Activated B cell treated with CpG ODN at 0.5 μM for 24 hours (primary cell): ENCODE measurements around the gene SOST. TPM values are rescaled to one million over a fixed set of nuclear protein-coding genes. Genes with fewer than 3 reads are reported as not detected.

ENCODE experiments used
- ATAC-seq: fragments of 200-7000 bp; cut with Tn5 transposase; one replicate; pipeline ENCODE4 v1.10.0; 2021; ENCODE audit warnings: low read depth, mild to moderate bottlenecking, moderate library complexity
- CTCF ChIA-PET: fragments of 350-600 bp; sonication (Branson Sonifier 250); formaldehyde crosslinking; loops from one replicate; lab custom pipeline; 2021; ENCODE audit warnings: antibody characterized with exemption; lab: Charles Lee
- POLR2A ChIA-PET: fragments of 350-600 bp; sonication (Branson Sonifier 250); formaldehyde crosslinking; loops from one replicate; lab custom pipeline; 2021; ENCODE audit warnings: antibody characterized with exemption; lab: Charles Lee
- DNase-seq: peaks from one replicate; pipeline ENCODE4 v3.0.0; 2022
- H3K27ac Mint-ChIP-seq: one replicate; pipeline ENCODE4 v1.8.0; 2020; ENCODE audit warnings: mixed read lengths
- H3K27me3 Mint-ChIP-seq: one replicate; pipeline ENCODE4 v1.8.0; 2021; ENCODE audit warnings: mixed read lengths
- H3K36me3 Mint-ChIP-seq: one replicate; pipeline ENCODE4 v1.8.0; 2021; ENCODE audit warnings: low read depth, mixed read lengths
- H3K4me1 Mint-ChIP-seq: one replicate; pipeline ENCODE4 v1.8.0; 2021; ENCODE audit warnings: mixed read lengths
- H3K4me3 Mint-ChIP-seq: one replicate; pipeline ENCODE4 v1.8.0; 2020; ENCODE audit warnings: mild to moderate bottlenecking, mixed read lengths
- H3K9me3 Mint-ChIP-seq: one replicate; pipeline ENCODE4 v1.8.0; 2020; ENCODE audit warnings: mixed read lengths
- CTCF ChIP-seq: fragments of 200-600 bp; IDR thresholded peaks from one replicate; pipeline ENCODE4 v1.8.0; 2022; ENCODE audit warnings: antibody characterized with exemption, mild to moderate bottlenecking
- intact Hi-C: fragments of 100-400 bp; cut with micrococcal nuclease; formaldehyde crosslinking; loops from one replicate; pipeline ENCODE4 v1.15.1; 2024
- total RNA-seq: library from RNA; stranded (reverse); gene quantifications from 2 replicates; pipeline ENCODE4 v1.2.3, GENCODE V29; 2022

The SOST gene
- total RNA-seq, 1 donor from 2014 or later = not detected

DNA sequence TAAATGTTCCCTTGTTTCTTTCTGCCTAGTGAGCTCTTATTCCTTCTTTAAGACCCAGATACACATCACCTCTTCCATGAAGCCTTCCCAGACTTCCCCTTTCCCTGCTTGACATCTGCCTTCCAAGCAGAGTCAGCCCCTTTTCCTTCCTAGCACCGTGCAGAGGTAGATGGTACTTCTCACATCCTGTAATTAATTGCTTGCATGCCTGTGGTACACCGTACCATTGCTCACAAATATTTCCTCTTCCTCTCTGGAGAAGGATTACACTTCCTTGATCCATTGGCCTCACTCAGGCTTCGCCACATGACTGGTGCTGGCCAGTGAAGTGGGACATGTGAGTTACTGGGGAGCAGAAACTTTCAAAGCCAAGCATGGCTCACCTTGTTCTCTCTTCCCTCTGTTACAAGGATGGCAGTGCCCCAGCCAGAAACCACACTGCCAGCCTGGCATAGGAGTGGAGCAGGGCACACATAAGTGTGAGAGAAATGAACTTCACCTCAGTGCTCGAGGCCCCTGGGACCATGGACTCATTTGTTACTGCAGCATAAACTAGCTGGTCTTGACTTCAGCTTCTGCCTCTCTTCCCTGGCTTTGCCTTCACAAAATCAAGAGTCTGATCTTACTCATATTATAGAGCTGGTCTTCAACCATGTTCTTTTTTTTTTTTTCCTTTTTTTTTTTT lies 44.0 kb downstream of the SOST start:
- Mint-ChIP-seq H3K9me3 (no peaks in the 10 kb centered on the region), H3K36me3 (no peaks in the 10 kb centered on the region), H3K27ac (no peak overlapping the region), H3K4me3 (peak overlapping the region; percentile 25), H3K4me1 (peaks cover 16% of the 10 kb centered on the region), H3K27me3 (peaks cover 46% of the 10 kb centered on the region)
- DNase-seq (no peak), ATAC-seq (no peak)
- CTCF ChIA-PET = no interaction called here
- no peak for TF ChIP-seq CTCF
- intact Hi-C loops = no loop called here
- POLR2A ChIA-PET = no interaction called here

DNA sequence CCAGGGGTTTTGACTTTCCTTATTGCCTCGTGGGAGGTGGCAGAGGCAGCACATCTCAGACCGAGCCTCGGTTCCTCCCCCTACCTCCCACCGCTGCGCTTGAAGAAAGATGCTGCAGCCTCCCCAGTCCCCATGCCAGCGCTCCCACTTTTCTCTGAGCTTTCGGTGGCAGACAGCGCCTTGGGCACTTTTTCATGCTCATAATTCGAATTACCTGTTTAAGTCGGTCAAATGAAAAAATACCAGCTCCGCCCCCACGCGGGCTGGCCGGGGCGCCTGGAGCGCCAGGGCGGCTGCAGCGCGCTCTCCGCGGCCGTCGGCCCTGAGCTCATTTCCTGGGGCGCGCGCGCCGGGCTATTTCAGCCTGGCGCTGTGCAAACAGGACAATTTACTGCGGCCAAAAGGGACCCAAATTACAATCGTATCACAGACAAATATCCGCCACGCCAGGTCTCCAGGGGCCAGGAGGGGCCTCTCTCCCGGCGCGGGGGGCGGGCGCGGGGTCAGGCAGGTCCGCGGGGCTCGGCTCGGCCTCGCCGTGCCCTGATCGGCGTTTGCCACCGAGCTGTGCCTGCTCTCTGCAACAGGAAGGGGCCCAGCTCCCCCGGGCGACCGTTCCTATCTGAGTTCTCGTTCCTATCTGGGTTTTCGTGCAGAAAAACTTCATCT lies 45.0 kb downstream of the SOST start:
- ChIA-PET POLR2A (no interaction called here), CTCF (interaction anchor here (0.6 to 0.9 kb wide), 2 partner anchors 19 to 20 kb away, joined by 3 to 4 read pairs; no protein-coding TSS in a partner anchor)
- intact Hi-C loops = no loop called here
- peak overlapping the region; percentile 59 for H3K4me3 Mint-ChIP-seq
- H3K27me3 Mint-ChIP-seq = peaks cover 46% of the 10 kb centered on the region
- H3K9me3 Mint-ChIP-seq = no peaks in the 10 kb centered on the region
- DNase-seq (no peak), ATAC-seq (peak; percentile 31)
- H3K27ac Mint-ChIP-seq = no peak overlapping the region
- no peak for TF ChIP-seq CTCF
- H3K36me3 Mint-ChIP-seq = no peaks in the 10 kb centered on the region
- H3K4me1 Mint-ChIP-seq = peaks cover 12% of the 10 kb centered on the region

GRCh38 chr17:43712397-43712796 lies 46.2 kb downstream of the SOST start:
- POLR2A ChIA-PET = no interaction called here
- DNase-seq = no peak
- intact Hi-C loops = no loop called here
- Mint-ChIP-seq H3K27ac (no peak overlapping the region), H3K9me3 (no peaks in the 10 kb centered on the region), H3K27me3 (peaks cover 46% of the 10 kb centered on the region), H3K4me1 (peaks cover 12% of the 10 kb centered on the region), H3K4me3 (no peak overlapping the region), H3K36me3 (no peaks in the 10 kb centered on the region)
- no peak for ATAC-seq
- TF ChIP-seq CTCF = no peak
- CTCF ChIA-PET = interaction anchor here (1.3 kb wide), 1 partner anchor 18 kb away, joined by 4 read pairs; no protein-coding TSS in a partner anchor

DNA sequence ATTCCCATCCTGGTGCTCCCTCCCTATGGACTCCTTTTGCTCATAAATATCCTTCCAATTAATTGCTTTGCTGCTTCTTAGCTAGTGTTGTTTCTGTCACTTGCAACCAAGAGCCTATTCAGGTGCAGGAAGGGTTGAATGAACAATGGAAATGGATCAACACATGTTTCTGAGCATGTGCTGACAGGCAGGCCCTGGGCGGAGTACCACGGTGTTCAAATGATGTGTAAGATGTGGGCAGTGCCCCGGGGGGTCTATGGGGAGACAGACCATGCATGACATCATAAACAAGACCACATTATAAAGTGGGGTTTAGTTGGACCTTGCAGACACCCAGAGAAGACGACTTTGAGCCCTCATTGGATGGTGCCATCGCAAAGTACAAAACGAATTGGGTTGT lies 48.5 kb downstream of the SOST start:
- POLR2A ChIA-PET = interaction anchor here (0.5 kb wide), 1 partner anchor 21 kb away, joined by 3 read pairs; no protein-coding TSS in a partner anchor
- Mint-ChIP-seq H3K4me3 (no peak overlapping the region), H3K27me3 (peaks cover 46% of the 10 kb centered on the region)

More for the DNA sequence above, 48.5 kb downstream of the SOST start:
- DNase-seq (no peak), ATAC-seq (no peak)
- CTCF ChIA-PET = no interaction called here
- TF ChIP-seq CTCF = no peak
- Mint-ChIP-seq H3K9me3 (no peaks in the 10 kb centered on the region), H3K4me1 (peaks cover 12% of the 10 kb centered on the region), H3K36me3 (no peaks in the 10 kb centered on the region), H3K27ac (no peak overlapping the region)
- intact Hi-C loops = no loop called here
